ENCODE measurements around the gene TTC33. TPM values are rescaled to one million over a fixed set of nuclear protein-coding genes. Genes with fewer than 3 reads are reported as not detected.

TTC33 gene
- total RNA-seq, 2 donors from 2014 or later: 10.6 to 19.8 TPM

- H3K36me3 ChIP-seq: no peaks in the 10 kb centered on the region
- no peaks in the 10 kb centered on the region for H3K4me1 ChIP-seq
- intact Hi-C loops (cut with DNase I): no loop called here
- H3K27ac ChIP-seq: no peak overlapping the region
- no peak overlapping the region for H3K4me3 ChIP-seq
- no peak overlapping the region for H3K9ac ChIP-seq (ENCODE audit: low read depth in 2 of 2, low read length in 2 of 2)
- no peak for DNase-seq
- no peaks in the 10 kb centered on the region for H3K27me3 ChIP-seq
- no peaks in the 10 kb centered on the region for H3K9me3 ChIP-seq
- no peak for TF ChIP-seq CTCF (IDR thresholded peaks at IDR 0.05)
Measured at GRCh38 chr5:40549616-40550015, 206.1 kb downstream of the TTC33 start.

- Histone ChIP-seq H3K4me3 (no peak overlapping the region), H3K9ac (ENCODE audit: low read depth in 2 of 2, low read length in 2 of 2) (no peak overlapping the region), H3K27me3 (no peaks in the 10 kb centered on the region), H3K36me3 (no peaks in the 10 kb centered on the region), H3K4me1 (no peaks in the 10 kb centered on the region), H3K9me3 (no peaks in the 10 kb centered on the region), H3K27ac (no peak overlapping the region)
- intact Hi-C loops (cut with DNase I): no loop called here
- no peak for TF ChIP-seq CTCF (IDR thresholded peaks at IDR 0.05)
- DNase-seq: no peak
Measured at GRCh38 chr5:40547994-40548575, 207.7 kb downstream of the TTC33 start.

- no peak for TF ChIP-seq CTCF (IDR thresholded peaks at IDR 0.05)
- no peaks in the 10 kb centered on the region for H3K36me3 ChIP-seq
- H3K4me1 ChIP-seq: no peaks in the 10 kb centered on the region
- no peak for DNase-seq
- no peak overlapping the region for H3K9ac ChIP-seq (ENCODE audit: low read depth in 2 of 2, low read length in 2 of 2)
- no peaks in the 10 kb centered on the region for H3K27me3 ChIP-seq
- no peak overlapping the region for H3K4me3 ChIP-seq
- no peaks in the 10 kb centered on the region for H3K9me3 ChIP-seq
- H3K27ac ChIP-seq: no peak overlapping the region
- intact Hi-C loops (cut with DNase I): no loop called here
Measured at GRCh38 chr5:40547557-40547956, 208.2 kb downstream of the TTC33 start.

GRCh38 chr5:40540301-40540700 lies 215.5 kb downstream of the TTC33 start:
- no peak overlapping the region for H3K4me3 ChIP-seq
- no peak for TF ChIP-seq CTCF (IDR thresholded peaks at IDR 0.05)
- H3K27me3 ChIP-seq: no peaks in the 10 kb centered on the region
- no peak for DNase-seq
- H3K36me3 ChIP-seq: no peaks in the 10 kb centered on the region
- H3K9ac ChIP-seq (ENCODE audit: low read depth in 2 of 2, low read length in 2 of 2): no peak overlapping the region
- H3K9me3 ChIP-seq: no peaks in the 10 kb centered on the region
- H3K4me1 ChIP-seq: no peaks in the 10 kb centered on the region
- H3K27ac ChIP-seq: no peak overlapping the region
- intact Hi-C loops (cut with DNase I): no loop called here

GRCh38 chr5:40524677-40525076 lies 231.1 kb downstream of the TTC33 start:
- H3K9me3 ChIP-seq: no peaks in the 10 kb centered on the region
- TF ChIP-seq CTCF (IDR thresholded peaks at IDR 0.05): no peak
- no peak overlapping the region for H3K9ac ChIP-seq (ENCODE audit: low read depth in 2 of 2, low read length in 2 of 2)
- no peak for DNase-seq
- H3K27ac ChIP-seq: no peak overlapping the region
- intact Hi-C loops (cut with DNase I): no loop called here
- no peaks in the 10 kb centered on the region for H3K27me3 ChIP-seq
- H3K4me1 ChIP-seq: no peaks in the 10 kb centered on the region
- H3K4me3 ChIP-seq: no peak overlapping the region
- no peaks in the 10 kb centered on the region for H3K36me3 ChIP-seq

Data from colonic mucosa (tissue), 4 donors.